Measurements from ENCODE around the gene NEUROG1. TPM values are rescaled to one million over a fixed set of nuclear protein-coding genes. Genes with fewer than 3 reads are reported as not detected.

The NEUROG1 gene
- total RNA-seq, 1 donor from 2014 or later, result 222 TPM

DNA sequence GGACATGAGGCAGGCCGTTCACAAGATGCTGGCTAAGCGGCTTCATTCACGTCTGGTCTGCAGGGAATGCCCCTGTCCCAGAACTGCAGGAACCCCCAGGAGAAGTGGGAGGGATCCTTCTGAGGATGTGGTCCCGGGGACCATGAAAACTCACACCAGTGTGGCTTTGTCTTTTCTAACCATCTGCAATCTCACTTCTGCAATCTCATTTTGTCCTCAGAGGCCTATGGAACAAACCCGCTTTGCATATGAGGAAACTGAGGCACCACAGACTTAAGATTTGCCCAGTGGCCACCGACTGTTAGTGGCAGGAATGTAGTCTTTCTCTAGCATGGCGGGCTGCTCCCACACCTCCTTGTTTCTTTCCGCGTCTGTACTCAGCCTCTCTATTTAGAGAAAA lies 36.1 kb upstream of the NEUROG1 start:
- Mint-ChIP-seq H3K4me1 (ENCODE audit: low read depth, unreplicated experiment) (peaks cover 33% of the 10 kb centered on the region), H3K27ac (ENCODE audit: unreplicated experiment) (no peak overlapping the region), H3K36me3 (ENCODE audit: unreplicated experiment) (no peaks in the 10 kb centered on the region), H3K27me3 (ENCODE audit: unreplicated experiment) (peaks cover 13% of the 10 kb centered on the region), H3K9me3 (ENCODE audit: unreplicated experiment) (peaks cover 2% of the 10 kb centered on the region), H3K4me3 (ENCODE audit: unreplicated experiment) (no peak overlapping the region)
- no peak for DNase-seq
- TF ChIP-seq, protein P1, sequence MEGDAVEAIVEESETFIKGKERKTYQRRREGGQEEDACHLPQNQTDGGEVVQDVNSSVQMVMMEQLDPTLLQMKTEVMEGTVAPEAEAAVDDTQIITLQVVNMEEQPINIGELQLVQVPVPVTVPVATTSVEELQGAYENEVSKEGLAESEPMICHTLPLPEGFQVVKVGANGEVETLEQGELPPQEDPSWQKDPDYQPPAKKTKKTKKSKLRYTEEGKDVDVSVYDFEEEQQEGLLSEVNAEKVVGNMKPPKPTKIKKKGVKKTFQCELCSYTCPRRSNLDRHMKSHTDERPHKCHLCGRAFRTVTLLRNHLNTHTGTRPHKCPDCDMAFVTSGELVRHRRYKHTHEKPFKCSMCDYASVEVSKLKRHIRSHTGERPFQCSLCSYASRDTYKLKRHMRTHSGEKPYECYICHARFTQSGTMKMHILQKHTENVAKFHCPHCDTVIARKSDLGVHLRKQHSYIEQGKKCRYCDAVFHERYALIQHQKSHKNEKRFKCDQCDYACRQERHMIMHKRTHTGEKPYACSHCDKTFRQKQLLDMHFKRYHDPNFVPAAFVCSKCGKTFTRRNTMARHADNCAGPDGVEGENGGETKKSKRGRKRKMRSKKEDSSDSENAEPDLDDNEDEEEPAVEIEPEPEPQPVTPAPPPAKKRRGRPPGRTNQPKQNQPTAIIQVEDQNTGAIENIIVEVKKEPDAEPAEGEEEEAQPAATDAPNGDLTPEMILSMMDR (IDR thresholded peaks at IDR 0.05; ENCODE audit: partially characterized antibody, unreplicated experiment), result no peak

DNA sequence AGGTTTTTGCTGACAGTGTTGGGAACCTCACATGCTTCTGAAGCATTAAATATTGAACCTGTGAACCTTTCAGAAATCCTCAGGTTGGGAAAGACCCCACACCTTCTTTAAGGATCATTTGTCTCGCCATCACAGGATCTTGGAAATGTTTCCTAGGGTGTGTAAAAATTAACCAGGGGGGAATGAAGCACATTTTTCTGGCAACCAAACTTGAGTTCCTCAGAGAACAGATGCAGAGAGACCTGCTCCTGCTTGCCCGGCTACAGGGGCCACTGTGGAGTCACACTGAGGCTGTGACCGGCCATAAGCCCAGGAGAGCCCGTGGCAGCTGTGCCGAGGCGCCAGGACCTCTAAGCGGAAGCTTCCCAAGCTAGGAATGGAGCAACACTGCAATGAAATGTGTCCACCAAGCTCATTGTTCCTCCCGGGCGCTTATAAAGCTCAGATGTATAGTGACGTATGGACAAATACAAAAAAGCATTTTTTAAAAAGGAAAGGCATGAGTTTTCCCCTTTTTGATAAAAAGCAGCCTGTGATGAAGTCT lies 35.4 kb upstream of the NEUROG1 start:
- H3K4me3 Mint-ChIP-seq (ENCODE audit: unreplicated experiment), result no peak overlapping the region
- H3K27ac Mint-ChIP-seq (ENCODE audit: unreplicated experiment), result no peak overlapping the region
- H3K9me3 Mint-ChIP-seq (ENCODE audit: unreplicated experiment), result peaks cover 5% of the 10 kb centered on the region
- DNase-seq, result no peak
- no peaks in the 10 kb centered on the region for H3K36me3 Mint-ChIP-seq (ENCODE audit: unreplicated experiment)
- peaks cover 39% of the 10 kb centered on the region for H3K4me1 Mint-ChIP-seq (ENCODE audit: low read depth, unreplicated experiment)
- peaks cover 13% of the 10 kb centered on the region for H3K27me3 Mint-ChIP-seq (ENCODE audit: unreplicated experiment)
- TF ChIP-seq, protein P1 (IDR thresholded peaks at IDR 0.05; ENCODE audit: partially characterized antibody, unreplicated experiment), result no peak

DNA sequence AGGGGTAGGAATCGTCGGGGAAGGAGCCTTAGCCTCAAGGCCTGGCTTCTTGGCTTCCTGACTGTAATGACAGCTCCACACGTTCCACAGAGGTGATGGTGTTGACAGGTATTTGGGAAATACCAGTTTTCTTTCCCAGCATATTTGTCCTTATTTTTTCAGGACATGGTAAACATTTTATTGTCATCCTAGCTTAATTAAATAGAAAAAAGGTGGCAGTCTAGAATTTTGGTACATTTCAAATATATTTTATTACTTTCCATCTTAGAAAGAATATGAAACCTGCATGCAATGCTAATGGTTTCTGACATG lies 34.6 kb upstream of the NEUROG1 start:
- TF ChIP-seq, protein P1 (IDR thresholded peaks at IDR 0.05; ENCODE audit: partially characterized antibody, unreplicated experiment), result peak; percentile 17
- H3K27me3 Mint-ChIP-seq (ENCODE audit: unreplicated experiment), result peaks cover 10% of the 10 kb centered on the region
- H3K4me1 Mint-ChIP-seq (ENCODE audit: low read depth, unreplicated experiment), result peaks cover 39% of the 10 kb centered on the region
- no peak overlapping the region for H3K27ac Mint-ChIP-seq (ENCODE audit: unreplicated experiment)
- H3K36me3 Mint-ChIP-seq (ENCODE audit: unreplicated experiment), result no peaks in the 10 kb centered on the region
- DNase-seq, result no peak
- no peak overlapping the region for H3K4me3 Mint-ChIP-seq (ENCODE audit: unreplicated experiment)
- H3K9me3 Mint-ChIP-seq (ENCODE audit: unreplicated experiment), result peaks cover 5% of the 10 kb centered on the region

DNA sequence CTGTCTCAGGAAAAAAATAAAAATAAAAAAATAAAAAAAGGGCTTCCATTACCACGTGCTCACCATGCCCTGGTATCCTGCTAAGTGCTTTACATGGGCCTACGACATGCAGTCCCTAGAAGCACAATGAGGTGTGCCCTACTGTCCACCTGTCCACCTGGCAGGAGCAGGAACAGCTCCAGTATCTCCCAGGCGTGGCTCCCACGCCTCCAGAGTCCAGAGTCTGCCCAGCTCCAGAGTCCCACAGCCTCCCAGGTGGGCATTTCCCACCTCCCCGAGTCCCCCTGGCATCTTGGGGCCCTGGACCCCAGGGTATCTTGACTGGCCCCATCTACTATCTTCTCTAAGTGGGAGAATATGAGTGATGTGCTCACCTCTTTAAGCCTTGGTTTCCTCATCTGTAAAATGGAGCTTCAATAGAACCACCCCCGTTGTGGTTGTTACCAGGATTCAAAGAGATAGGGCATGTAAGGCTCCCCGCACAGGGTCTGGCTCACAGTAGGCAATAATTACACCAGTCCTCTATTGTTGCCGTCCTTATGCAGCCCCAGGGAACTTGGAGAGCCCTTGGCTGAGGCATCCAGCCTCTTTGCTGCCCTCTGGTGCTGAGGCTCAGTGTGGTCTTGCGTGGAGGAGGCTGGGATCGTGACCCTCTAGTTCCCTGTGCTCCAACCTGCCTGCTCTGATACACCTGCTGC lies 34.1 kb upstream of the NEUROG1 start:
- no peak overlapping the region for H3K4me3 Mint-ChIP-seq (ENCODE audit: unreplicated experiment)
- H3K9me3 Mint-ChIP-seq (ENCODE audit: unreplicated experiment), result peaks cover 5% of the 10 kb centered on the region
- H3K27ac Mint-ChIP-seq (ENCODE audit: unreplicated experiment), result no peak overlapping the region
- H3K27me3 Mint-ChIP-seq (ENCODE audit: unreplicated experiment), result peaks cover 10% of the 10 kb centered on the region
- DNase-seq, result peak; percentile 74
- no peaks in the 10 kb centered on the region for H3K36me3 Mint-ChIP-seq (ENCODE audit: unreplicated experiment)
- TF ChIP-seq, protein P1 (IDR thresholded peaks at IDR 0.05; ENCODE audit: partially characterized antibody, unreplicated experiment), result peak; percentile 56
- peaks cover 42% of the 10 kb centered on the region for H3K4me1 Mint-ChIP-seq (ENCODE audit: low read depth, unreplicated experiment)

DNA sequence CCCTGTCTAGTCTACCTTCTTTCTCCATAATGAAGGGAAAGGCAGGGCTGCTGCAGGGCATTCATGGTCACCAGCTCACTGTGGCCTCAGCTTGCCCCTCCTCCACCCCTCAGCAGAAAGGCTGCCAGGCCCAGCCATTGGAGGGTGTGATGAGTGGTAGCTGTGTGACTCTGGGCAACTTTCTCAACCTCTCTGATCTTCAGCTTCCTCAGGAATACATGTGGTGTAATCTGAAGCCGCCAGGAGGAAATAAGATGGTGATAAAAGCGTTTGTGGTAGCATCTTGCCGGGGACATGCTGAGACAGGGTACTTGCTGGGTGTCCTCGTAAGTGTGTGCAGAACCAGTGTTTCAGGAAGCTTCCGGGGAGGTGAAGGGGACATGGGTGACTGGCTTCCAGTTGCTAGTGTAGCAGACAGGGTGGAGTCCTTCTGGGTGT lies 33.2 kb upstream of the NEUROG1 start:
- DNase-seq, result no peak
- Mint-ChIP-seq H3K4me3 (ENCODE audit: unreplicated experiment) (no peak overlapping the region), H3K27me3 (ENCODE audit: unreplicated experiment) (peaks cover 6% of the 10 kb centered on the region), H3K4me1 (ENCODE audit: low read depth, unreplicated experiment) (peaks cover 36% of the 10 kb centered on the region), H3K27ac (ENCODE audit: unreplicated experiment) (no peak overlapping the region), H3K36me3 (ENCODE audit: unreplicated experiment) (no peaks in the 10 kb centered on the region), H3K9me3 (ENCODE audit: unreplicated experiment) (peaks cover 5% of the 10 kb centered on the region)
- TF ChIP-seq, protein P1 (IDR thresholded peaks at IDR 0.05; ENCODE audit: partially characterized antibody, unreplicated experiment), result no peak
